ENCODE measurements around the gene STAC3. TPM values are rescaled to one million over a fixed set of nuclear protein-coding genes. Genes with fewer than 3 reads are reported as not detected.

Gene STAC3
- total RNA-seq, 2 experiments from 2014 or later, result 2.0 to 3.0 TPM

DNA sequence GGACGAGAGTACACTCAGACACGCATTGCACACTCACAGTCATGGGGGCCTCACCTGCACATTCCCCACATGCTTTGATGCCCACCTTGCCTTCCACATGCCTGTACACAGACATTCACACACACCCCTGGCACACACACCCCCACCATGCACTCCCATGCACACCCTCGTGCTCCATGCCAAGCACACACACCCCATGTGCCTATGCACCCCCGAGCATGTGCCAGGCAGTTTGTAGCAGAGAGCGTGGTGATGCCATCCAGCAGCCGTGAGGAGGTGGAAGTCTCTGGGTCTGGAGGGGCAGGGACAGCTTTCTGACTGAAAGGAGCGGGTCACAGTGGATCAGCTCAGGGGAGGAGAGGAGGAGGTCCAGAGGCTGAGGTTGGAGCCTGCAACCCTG, 45.1 kb downstream of the STAC3 start:
- TF ChIP-seq, protein P1, sequence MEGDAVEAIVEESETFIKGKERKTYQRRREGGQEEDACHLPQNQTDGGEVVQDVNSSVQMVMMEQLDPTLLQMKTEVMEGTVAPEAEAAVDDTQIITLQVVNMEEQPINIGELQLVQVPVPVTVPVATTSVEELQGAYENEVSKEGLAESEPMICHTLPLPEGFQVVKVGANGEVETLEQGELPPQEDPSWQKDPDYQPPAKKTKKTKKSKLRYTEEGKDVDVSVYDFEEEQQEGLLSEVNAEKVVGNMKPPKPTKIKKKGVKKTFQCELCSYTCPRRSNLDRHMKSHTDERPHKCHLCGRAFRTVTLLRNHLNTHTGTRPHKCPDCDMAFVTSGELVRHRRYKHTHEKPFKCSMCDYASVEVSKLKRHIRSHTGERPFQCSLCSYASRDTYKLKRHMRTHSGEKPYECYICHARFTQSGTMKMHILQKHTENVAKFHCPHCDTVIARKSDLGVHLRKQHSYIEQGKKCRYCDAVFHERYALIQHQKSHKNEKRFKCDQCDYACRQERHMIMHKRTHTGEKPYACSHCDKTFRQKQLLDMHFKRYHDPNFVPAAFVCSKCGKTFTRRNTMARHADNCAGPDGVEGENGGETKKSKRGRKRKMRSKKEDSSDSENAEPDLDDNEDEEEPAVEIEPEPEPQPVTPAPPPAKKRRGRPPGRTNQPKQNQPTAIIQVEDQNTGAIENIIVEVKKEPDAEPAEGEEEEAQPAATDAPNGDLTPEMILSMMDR (IDR thresholded peaks at IDR 0.05), result no peak
- no peak overlapping the region for H3K4me3 ChIP-seq (ENCODE audit: low read length)
- H3K27me3 ChIP-seq (ENCODE audit: control insufficient read depth in 1 of 2, insufficient read depth in 2 of 2, low read length in 2 of 2), result no peaks in the 10 kb centered on the region
- ATAC-seq (ENCODE audit: poor library complexity) (no peak), DNase-seq (no peak)
- H3K9me3 ChIP-seq (ENCODE audit: control insufficient read depth in 1 of 2, insufficient read depth in 1 of 2, low read length in 2 of 2), result no peaks in the 10 kb centered on the region
- ChIA-PET POLR2A (no interaction called here), CTCF (no interaction called here)
- H3K27ac Mint-ChIP-seq, result no peak overlapping the region
- no peaks in the 10 kb centered on the region for H3K4me1 ChIP-seq (ENCODE audit: insufficient read depth, low read length)
- no peaks in the 10 kb centered on the region for H3K4me1 Mint-ChIP-seq (ENCODE audit: low read depth)
- H3K4me3 Mint-ChIP-seq, result no peak overlapping the region
- peaks cover 10% of the 10 kb centered on the region for H3K36me3 Mint-ChIP-seq (ENCODE audit: low read depth)
- intact Hi-C loops (cut with DNase I, micrococcal nuclease), result no loop called here
- no peak overlapping the region for H3K27ac ChIP-seq (ENCODE audit: low read depth in 1 of 2, low read length in 2 of 2)
- no peaks in the 10 kb centered on the region for H3K27me3 Mint-ChIP-seq
- H3K9me3 Mint-ChIP-seq, result no peaks in the 10 kb centered on the region
- H3K36me3 ChIP-seq (ENCODE audit: insufficient read depth, low read length), result no peaks in the 10 kb centered on the region

DNA sequence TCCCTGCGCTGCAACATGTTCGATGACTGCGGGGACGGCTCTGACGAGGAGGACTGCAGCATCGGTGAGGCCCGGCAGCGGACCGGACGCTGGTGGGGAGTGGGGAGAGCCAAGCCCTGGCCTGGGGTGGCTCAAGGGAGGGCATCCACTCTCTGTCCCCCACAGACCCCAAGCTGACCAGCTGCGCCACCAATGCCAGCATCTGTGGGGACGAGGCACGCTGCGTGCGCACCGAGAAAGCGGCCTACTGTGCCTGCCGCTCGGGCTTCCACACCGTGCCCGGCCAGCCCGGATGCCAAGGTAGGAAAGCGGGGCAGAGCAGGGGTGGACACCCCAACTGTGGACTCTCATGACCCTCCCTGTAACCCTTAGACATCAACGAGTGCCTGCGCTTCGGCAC, 45.8 kb downstream of the STAC3 start:
- TF ChIP-seq, protein P1 (IDR thresholded peaks at IDR 0.05), result no peak
- no peak for ATAC-seq (ENCODE audit: poor library complexity)
- no peak overlapping the region for H3K27ac ChIP-seq (ENCODE audit: low read depth in 1 of 2, low read length in 2 of 2)
- no peak overlapping the region for H3K4me3 ChIP-seq (ENCODE audit: low read length)
- no peak for DNase-seq
- H3K27ac Mint-ChIP-seq, result no peak overlapping the region
- no peaks in the 10 kb centered on the region for H3K4me1 ChIP-seq (ENCODE audit: insufficient read depth, low read length)
- H3K36me3 ChIP-seq (ENCODE audit: insufficient read depth, low read length), result no peaks in the 10 kb centered on the region
- no peaks in the 10 kb centered on the region for H3K27me3 Mint-ChIP-seq
- peaks cover 10% of the 10 kb centered on the region for H3K36me3 Mint-ChIP-seq (ENCODE audit: low read depth)
- no peak overlapping the region for H3K4me3 Mint-ChIP-seq
- H3K9me3 Mint-ChIP-seq, result no peaks in the 10 kb centered on the region
- POLR2A ChIA-PET, result no interaction called here
- intact Hi-C loops (cut with DNase I, micrococcal nuclease), result no loop called here
- CTCF ChIA-PET, result no interaction called here
- H3K27me3 ChIP-seq (ENCODE audit: control insufficient read depth in 1 of 2, insufficient read depth in 2 of 2, low read length in 2 of 2), result no peaks in the 10 kb centered on the region
- no peaks in the 10 kb centered on the region for H3K9me3 ChIP-seq (ENCODE audit: control insufficient read depth in 1 of 2, insufficient read depth in 1 of 2, low read length in 2 of 2)
- no peaks in the 10 kb centered on the region for H3K4me1 Mint-ChIP-seq (ENCODE audit: low read depth)

DNA sequence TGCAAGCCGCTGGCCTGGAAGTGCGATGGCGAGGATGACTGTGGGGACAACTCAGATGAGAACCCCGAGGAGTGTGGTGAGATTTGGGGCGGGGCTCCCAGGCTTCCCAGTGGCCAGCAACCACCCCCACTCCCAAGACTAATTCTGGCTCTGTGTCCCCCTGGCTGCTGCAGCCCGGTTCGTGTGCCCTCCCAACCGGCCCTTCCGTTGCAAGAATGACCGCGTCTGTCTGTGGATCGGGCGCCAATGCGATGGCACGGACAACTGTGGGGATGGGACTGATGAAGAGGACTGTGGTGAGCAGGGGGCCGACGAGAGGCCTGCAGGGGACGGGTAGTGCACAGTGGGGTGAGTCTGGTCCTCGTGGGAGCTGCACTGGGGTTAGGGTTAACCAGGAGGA, 46.5 kb downstream of the STAC3 start:
- ATAC-seq (ENCODE audit: poor library complexity), result no peak
- Mint-ChIP-seq H3K9me3 (no peaks in the 10 kb centered on the region), H3K27me3 (no peaks in the 10 kb centered on the region), H3K27ac (no peak overlapping the region), H3K4me3 (no peak overlapping the region), H3K36me3 (ENCODE audit: low read depth) (peaks cover 10% of the 10 kb centered on the region), H3K4me1 (ENCODE audit: low read depth) (no peaks in the 10 kb centered on the region)
- Histone ChIP-seq H3K9me3 (ENCODE audit: control insufficient read depth in 1 of 2, insufficient read depth in 1 of 2, low read length in 2 of 2) (no peaks in the 10 kb centered on the region), H3K36me3 (ENCODE audit: insufficient read depth, low read length) (no peaks in the 10 kb centered on the region), H3K27ac (ENCODE audit: low read depth in 1 of 2, low read length in 2 of 2) (no peak overlapping the region), H3K4me1 (ENCODE audit: insufficient read depth, low read length) (no peaks in the 10 kb centered on the region), H3K27me3 (ENCODE audit: control insufficient read depth in 1 of 2, insufficient read depth in 2 of 2, low read length in 2 of 2) (no peaks in the 10 kb centered on the region), H3K4me3 (ENCODE audit: low read length) (no peak overlapping the region)
- no peak for DNase-seq
- ChIA-PET POLR2A (no interaction called here), CTCF (no interaction called here)
- TF ChIP-seq, protein P1 (IDR thresholded peaks at IDR 0.05), result no peak
- intact Hi-C loops (cut with DNase I, micrococcal nuclease), result no loop called here

Measured in CD4-positive, alpha-beta T cell (primary cell).